H1 (cell line): ENCODE results near the gene AHI1. TPM values are rescaled to one million over a fixed set of nuclear protein-coding genes. Genes with fewer than 3 reads are reported as not detected.

Source experiments
- CTBP2 ChIP-seq: IDR thresholded peaks from 2 replicates; pipeline ENCODE4 v1.7.0; 2011; ENCODE audit warnings: borderline replicate concordance, mild to moderate bottlenecking, moderate library complexity, mixed read lengths, low read length; ENCODE audit not compliant: insufficient read depth, insufficient read length
- GTF2F1 ChIP-seq: IDR thresholded peaks from 2 replicates; pipeline ENCODE4 v1.6.1; 2012; ENCODE audit warnings: low read depth, low read length, improper control_type of control experiment, borderline replicate concordance
- HDAC2 ChIP-seq, 2 experiments: fragments of 300-600 bp in 1 of 2; sonication (generic) in 1 of 2; IDR thresholded peaks; 2 replicates each; pipeline ENCODE4 v1.6.1; 2011 to 2012; ENCODE audit warnings: low read depth in 2 of 2, low read length in 2 of 2, mild to moderate bottlenecking in 2 of 2, moderate library complexity in 2 of 2, borderline replicate concordance in 1 of 2, inconsistent platforms in 1 of 2
- PHF8 ChIP-seq: fragments of 200-600 bp; sonication (generic); conservative IDR thresholded peaks from 2 replicates; pipeline ENCODE4 v1.7.1; 2012; ENCODE audit warnings: low read depth, mild to moderate bottlenecking, inconsistent platforms, low read length, moderate library complexity
- SRF ChIP-seq: IDR thresholded peaks from 2 replicates; pipeline ENCODE4 v1.6.1; 2011; ENCODE audit warnings: mild to moderate bottlenecking, low read depth, low read length, moderate library complexity
- polyA plus RNA-seq, 7 experiments: library from polyadenylated mRNA; depleted of rRNA in 3 of 7; stranded (reverse) in 5 of 7; unstranded in 2 of 7; fragments of >200 nt in 5 of 7; fragments of 200-250 nt in 2 of 7; gene quantifications; 1 replicate in 5 of 7; 2 replicates in 1 of 7; 4 replicates in 1 of 7; pipeline versions ENCODE4 v1.2.1 to v1.2.3, GENCODE V29; 2011 to 2013; ENCODE audit warnings: missing spikeins in 2 of 7, mixed read lengths in 2 of 7
- total RNA-seq: library from RNA; stranded (reverse); fragmentation: NEBNext Ultra II Directional; extraction: Animal tissue kit (Norgen Biotek cat#: 25700); gene quantifications from 2 replicates; pipeline ENCODE4 v1.2.1, GENCODE V29; 2021
- TF ChIP-seq, protein P1 (sequence below): IDR thresholded peaks from 2 replicates; pipeline ENCODE4 v1.6.1; 2012; ENCODE audit warnings: low read length, inconsistent platforms

Gene AHI1
- total and polyA plus RNA-seq, 2 of the 8 experiments (the other 6 are each of a cell fraction or from before 2014, with no cell fraction given), result 4.2 to 19.6 TPM

DNA sequence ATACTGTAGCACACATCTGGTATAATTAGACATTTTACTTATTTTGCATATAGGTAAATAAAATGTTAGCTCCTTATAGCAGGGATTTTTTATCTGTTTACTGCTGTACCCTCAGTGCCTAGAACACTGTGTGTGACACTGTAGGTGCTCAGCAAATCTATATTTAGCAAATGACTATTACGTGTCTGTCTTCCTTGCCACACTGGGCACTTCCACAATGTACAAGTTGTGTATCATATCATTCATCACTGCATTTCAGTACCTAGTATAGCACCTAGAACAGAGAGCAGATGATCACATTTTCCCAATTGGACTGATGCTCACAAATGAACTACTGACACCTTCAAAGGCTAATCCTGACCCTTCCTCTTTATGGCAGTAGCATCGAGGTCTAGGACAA lies 200.8 kb downstream of the AHI1 start (continued):
- TF ChIP-seq CTBP2 (no peak), SRF (no peak), PHF8 (no peak), GTF2F1 (no peak), HDAC2 (IDR thresholded peaks at IDR 0.05; ENCODE audit: borderline replicate concordance in 1 of 2, low read depth in 2 of 2, low read length in 2 of 2) (no peak)
- TF ChIP-seq, protein P1, sequence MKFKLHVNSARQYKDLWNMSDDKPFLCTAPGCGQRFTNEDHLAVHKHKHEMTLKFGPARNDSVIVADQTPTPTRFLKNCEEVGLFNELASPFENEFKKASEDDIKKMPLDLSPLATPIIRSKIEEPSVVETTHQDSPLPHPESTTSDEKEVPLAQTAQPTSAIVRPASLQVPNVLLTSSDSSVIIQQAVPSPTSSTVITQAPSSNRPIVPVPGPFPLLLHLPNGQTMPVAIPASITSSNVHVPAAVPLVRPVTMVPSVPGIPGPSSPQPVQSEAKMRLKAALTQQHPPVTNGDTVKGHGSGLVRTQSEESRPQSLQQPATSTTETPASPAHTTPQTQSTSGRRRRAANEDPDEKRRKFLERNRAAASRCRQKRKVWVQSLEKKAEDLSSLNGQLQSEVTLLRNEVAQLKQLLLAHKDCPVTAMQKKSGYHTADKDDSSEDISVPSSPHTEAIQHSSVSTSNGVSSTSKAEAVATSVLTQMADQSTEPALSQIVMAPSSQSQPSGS, result no peak
